ENCODE data around the gene ATG2A.
A peak's percentile ranks its signal among the peaks of the same experiment; 100 is the strongest.

- TF ChIP-seq CTCF (IDR thresholded peaks at IDR 0.05) (peak in 3 of 5 experiments; percentile 12 to 29 (median 12)), POLR2A (IDR thresholded peaks at IDR 0.05) (no peak)
These were observed 1.0 kb upstream of the ATG2A start for GRCh38 chr11:64918017-64918416.
